ENCODE results near the gene ARMC12.

ARMC12 gene

DNA sequence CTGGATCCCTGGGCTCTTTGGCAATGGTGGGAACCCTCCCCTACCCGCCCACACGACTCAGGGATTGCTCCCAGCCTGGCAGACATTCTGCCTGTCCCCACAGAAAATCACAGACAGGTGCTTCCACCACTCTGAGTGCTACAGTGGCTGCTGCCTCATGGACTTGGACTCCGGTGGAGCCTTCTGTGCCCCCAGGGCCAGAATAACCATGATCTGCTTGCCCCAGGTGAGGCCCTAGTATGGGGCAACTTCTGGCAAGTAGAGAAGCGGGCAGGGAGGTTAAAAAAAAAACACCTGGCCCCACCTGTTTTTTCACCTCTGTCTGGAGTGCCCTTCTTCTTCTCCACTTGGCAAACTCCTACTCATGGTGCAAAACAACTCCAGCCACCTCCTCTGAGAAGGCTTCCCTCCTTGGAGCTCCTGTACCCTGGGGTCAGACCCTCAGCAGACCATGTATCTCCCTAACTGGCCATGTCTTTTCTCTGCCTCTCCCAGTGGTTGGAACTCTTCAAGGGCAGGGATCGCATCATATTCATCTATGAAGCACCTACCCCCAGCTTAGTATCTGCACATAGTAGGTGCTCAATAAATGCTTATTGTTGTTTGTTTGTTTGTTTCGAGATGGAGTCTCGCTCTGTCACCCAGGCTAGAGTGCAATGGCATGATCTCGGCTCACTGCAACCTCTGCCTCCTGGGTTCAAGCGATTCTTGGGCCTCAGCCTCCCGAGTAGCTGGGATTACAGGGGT is 40.7 kb downstream of the ARMC12 start:
- DNase-seq: no peak

DNA sequence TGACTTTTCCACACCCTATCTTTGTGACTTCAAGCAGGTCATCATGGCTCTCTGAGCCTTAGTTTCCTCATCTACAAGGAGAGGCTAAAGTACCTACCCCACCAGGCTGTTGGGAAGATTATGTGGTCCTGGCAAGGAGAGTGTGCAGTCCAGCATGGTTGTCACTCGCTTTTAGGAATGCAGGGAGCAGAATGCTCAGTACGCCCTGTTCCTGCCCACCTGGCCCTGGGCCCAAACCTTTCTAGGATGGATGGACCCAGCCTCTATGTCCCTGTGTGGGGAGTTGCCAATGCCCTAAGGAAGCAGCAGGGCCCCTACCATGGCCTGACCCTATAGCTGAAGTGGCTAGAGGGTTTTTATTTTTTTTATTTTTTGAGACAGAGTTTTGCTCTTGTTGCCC is 41.6 kb downstream of the ARMC12 start:
- no peak for DNase-seq

DNA sequence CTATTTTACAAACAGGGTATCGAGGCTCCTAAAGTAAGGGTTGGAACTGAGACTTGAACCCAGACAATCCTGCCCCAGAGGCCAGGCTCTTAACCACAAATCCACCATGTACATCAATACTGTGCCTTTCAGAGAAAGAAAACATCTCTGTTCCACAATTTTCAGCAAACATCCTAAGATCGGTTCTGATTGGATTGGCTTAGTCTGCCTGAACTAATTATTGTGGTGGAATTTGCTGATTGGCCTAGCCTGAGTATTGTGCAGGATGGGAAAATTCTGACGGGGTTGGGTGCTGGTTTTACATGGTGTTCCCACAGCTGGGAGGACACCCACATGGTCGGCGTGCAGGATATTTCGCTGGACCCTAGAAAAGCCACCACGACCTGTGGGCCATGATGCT is 43.9 kb downstream of the ARMC12 start, which contains the start of gene CLPSL1:
Gene CLPSL1 (plus strand): TSS at position 301 of the 400 bp plus-strand sequence. CDS start 92 bp downstream, at position 393.
- no peak for DNase-seq

DNA sequence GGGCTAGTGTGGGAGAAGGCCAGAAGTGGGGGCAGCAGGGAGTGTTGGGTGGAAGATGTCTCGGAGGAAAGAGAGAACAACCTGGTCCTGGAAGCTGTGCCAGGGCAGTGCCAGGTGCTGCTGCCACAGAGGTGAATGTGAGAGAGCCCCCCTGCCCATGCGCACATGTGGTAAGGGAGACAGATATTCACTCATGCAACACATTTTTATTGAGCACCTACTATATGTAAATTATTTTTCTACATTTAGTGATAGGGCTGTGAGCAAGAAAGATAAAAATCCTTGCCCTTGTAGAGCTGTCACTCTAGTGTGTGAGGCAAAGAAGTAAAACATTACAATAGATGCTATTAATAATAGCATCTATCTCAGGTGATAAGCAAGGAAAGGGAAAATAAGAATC is 44.5 kb downstream of the ARMC12 start:
- DNase-seq: no peak

DNA sequence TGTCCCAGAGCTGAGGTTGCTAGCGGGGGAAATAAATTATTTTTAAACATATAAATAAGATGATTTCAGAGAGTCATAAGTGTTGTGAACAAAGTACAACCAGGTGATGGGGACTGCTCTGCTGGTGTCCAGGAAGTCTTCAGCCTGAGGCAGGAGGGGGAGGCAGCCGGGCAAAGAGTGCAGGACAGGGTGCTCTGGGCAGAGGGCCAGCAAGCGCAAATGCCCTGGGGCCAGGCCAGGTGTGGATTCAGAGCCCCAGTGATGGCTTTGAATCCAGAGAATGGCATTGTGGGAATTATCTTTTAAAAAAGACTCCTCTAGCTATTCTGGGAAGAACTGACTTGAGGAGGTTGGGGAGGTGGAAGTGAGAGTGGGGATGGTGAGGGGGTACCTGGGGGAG is 45.6 kb downstream of the ARMC12 start:
- DNase-seq: no peak

DNA sequence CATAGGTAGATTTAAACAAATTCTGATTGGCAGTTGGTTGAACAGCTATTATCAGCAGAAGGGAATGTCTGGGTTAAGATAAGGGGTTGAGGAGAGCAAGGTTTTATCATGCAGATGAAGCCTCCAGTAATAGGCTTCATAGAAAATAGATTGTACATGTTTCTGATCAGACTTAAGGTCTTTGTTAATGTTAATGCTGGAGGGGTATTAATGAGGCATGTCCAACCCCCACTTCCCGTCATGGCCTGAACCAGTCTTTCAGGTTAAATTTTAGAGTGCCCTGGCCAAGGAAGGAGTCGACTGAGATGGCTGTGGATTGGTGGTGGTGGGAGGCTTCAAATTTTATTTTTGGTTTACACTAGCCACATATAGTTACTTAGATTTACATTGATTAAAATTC is 47.4 kb downstream of the ARMC12 start:
- DNase-seq: no peak

DNA sequence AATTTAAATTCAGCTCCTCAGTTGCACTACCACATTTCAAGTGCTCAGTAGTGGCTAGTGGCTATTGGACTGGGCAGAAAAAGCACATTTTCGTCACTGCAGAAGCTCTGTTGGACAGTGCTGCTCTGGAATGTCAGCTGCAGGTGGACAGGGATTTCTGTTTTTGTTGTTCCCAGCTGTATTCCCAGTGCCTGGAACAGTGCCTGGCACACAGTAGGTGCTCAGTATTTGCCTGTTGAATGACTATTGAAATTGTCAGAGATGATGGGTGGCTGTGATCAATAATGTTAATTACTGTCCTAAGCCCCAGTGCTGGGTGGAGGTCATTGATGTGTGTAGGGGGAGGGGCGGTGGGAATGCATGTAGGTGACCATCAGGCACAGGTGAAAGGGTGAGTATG is 49.4 kb downstream of the ARMC12 start:
- DNase-seq: no peak

DNA sequence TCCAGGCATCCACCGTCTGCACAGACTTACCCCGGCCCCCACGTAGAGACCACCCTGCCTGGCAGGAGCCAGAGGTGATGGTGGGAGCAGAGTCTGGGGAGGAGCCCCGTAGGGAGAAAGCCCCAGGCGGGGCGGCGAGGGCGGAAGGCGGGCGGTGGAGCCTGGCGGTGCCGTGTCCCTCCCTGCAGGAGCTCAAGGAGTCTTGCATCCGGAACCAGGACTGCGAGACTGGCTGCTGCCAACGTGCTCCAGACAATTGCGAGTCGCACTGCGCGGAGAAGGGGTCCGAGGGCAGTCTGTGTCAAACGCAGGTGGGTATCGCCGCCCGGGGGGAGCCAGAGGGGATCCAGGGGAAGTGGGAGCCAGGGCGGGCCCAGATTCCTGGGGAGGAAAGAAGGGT is 50.0 kb downstream of the ARMC12 start:
- no peak for DNase-seq

DNA sequence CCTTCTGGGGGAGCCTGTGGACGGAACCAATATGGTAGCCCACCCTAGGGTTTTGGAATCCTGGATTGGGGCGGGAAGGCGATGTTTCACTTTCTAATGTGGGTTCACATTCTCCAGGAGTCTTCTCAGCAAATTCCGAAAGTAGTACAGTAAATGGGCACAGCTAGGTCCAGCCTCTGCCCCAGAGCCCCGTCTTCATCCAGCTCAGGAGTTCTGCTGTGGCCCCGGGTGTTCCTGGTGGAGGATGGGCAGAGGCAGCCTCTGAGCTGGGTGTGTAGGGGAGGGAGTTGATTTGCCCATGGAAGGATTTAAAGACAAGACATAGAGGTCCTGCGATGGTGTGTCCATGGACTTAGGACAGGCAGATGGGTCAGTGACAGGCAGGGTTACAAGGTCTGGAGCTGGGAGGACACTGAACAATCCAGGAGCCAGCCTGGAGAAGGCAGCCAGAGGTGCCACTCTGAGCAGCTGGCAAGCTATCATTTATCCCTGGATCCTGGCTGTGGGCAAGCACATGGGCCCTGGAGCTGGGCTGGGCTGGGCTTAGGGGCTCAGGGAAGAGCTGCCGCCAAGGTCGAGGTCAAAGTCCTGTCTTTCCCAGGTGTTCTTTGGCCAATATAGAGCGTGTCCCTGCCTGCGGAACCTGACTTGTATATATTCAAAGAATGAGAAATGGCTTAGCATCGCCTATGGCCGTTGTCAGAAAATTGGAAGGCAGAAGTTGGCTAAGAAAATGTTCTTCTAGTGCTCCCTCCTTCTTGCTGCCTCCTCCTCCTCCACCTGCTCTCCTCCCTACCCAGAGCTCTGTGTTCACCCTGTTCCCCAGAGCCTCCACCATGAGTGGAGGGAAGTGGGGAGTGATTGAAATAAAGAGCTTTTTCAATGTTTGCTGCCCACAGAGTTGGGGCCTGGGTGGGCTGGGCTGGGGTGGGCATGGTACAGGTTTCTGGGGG is 50.7 kb downstream of the ARMC12 start:
- DNase-seq: no peak

DNA sequence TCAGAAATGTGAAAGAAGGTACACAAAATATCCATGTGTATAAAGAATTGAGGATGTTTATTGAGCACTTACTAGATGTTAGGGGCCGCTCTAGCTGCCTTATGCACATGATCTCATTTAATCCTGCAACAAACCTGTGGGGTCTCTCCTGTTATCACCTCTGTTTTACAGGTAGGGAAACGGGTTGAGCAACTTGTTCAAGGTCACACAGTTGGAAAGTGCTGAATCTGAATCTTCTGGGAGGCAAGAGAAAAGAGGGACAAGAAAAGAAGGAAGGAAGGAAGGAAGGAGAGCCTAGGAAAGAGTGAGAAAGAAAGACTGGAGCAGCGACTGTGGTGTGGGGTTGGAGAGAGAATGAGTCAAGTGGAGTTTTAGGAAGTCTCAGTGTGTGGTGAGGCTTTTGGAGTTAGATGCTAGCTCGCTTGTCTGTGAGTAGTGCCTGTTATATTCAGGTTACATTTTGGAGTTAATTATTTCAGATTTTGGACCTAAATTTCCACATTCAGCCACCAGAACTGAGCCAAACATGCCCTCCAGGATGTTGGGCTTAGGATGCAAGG is 51.7 kb downstream of the ARMC12 start:
- no peak for DNase-seq

DNA sequence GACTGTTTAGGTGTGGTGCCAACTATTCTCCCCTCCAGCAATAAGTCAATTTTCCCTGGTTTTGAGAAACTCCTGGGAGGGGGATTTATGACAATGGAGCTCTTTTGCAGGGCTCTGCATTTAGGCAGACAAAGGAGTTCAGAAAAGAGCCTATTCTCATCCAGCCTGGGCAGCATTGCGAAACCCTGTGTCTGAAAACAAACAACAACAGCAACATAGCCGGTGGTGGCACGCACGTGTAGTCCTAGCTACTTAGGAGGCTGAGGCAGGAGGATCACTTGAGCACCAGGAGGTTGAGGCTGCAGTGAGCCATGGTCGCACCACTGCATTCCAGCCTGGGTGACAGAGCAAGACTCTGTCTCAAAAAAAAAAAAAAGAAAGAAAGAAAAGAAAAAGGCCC is 53.9 kb downstream of the ARMC12 start:
- no peak for DNase-seq

DNA sequence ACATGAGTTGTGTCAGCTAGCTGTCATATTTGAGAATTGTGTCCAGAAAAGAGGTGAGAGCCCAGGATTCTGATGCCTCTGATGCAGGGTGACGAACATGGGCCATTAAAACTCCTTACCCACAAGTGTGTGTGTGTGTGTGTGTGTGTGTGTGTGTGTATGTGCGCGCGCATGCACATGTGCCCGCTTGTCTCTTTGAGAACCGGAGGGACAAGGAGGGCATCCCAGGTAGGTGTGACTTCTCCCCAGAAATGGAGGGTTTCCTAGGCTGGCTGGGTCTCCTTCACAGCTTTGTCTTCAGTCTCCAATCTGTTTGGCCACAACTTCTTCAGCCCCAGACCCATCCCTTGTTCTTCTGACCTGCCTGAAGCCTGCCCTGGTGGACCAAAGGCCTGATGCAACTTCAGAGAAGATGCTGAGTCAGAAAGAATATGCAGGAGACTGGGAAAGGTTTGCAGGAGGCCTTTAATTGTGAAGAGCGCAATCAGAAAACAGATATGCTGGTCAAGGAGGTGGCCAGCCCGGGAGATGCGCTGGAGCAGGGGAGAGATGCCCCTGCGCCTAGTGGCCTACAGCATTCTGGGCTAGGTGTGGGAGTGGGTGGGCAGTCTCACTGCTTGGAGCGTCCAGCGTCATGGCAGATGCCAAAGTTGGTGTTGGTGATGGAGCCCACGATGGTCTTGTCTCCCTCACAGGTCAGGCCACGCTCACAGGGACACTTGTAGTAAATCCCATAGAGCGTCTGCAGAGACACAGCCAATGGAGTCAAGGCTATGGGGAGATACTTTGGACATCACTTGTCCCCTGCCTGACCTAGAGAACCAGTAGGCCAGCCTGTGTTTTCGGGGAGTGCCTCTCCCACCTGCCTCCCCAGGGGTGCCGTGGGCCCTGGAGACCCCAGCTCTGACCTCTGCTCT is 58.0 kb downstream of the ARMC12 start:
- no peak for DNase-seq

DNA sequence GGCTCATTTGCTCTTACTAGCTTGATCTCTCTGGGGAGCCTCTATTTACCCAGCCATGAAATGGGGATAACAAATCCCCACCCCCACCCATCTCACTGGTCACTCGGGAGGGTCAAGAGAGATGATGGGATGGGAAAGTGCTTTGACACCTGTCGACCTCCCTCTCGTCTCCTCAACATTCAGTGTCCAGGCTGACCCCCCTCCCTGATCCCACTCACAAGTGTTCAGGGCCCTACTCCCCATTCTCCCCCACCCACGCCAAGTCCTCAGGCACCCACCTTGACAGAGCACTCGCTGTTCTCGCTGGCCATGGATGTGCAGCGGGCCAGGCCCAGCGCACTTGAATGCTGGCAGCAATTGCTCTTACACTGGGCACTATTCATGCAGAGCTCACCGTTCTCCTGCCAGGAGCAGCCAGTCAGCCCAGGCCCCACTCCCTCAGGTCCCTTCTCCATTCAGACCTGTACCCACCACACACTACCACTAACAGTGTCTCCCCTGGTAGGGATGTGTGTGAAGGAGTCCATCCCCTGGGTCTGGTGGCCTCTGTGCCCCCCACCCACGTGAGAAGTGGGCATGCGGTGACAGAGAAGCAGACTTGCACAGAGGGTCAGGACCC is 58.7 kb downstream of the ARMC12 start:
- DNase-seq: no peak

DNA sequence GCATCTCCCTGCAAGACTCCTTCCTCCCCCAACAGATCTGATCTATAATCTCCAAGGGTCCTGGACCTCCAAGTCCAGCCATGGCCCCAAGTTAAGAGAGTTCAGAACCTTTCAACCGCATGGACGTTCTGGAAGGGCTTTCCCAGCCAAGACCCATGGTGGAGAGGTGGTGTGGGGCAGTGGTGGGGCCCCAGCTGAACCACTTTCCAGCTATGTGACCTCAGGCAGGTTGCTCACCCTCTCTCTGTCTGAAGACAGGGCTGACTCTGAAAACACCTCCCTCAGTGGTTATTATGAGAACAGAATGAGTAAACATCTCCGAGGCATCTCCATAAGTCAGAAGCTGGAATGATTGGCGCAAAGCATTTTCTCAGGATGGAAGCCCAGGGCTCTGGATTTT is 59.4 kb downstream of the ARMC12 start:
- DNase-seq: no peak

DNA sequence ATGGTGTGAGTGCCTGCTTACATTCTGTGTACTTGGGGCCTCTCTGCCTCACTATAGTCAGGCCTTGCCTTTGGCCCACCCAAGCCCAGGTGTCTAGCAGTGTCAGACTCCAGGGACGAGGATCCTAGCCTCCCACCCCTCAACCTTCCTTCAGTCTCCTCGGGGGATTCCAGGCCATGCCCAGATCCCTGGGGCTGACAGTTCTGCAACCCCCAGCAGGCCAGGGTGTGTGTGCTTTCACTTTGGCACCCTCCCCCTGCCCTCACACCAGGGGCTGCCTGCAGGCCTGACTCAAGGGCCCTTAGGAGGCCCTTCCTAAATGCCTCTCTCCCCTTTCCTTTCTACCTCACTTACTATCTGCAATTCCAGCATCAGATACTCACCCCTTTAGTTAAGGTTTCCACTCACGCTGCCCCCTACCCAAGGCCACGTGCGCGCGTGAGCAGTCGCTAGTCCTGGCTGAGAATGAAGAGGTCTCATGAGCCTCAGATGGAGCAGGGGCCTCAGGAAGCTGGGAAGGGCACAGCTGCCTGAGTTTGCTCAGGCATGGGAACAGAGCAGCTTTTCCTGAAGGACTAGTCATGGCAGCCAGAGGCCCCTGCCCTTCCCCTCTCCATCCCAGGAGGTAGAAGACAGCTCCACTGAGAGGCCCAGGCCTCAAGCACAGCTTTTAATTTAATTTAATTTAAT is 61.1 kb downstream of the ARMC12 start:
- no peak for DNase-seq

Data from Kasumi-1 (cell line).